HepG2 (cell line): Measurements from ENCODE around the gene B3GAT3. TPM values are rescaled to one million over a fixed set of nuclear protein-coding genes. Genes with fewer than 3 reads are reported as not detected.

ENCODE experiments used
- BCL6 ChIP-seq: IDR thresholded peaks from 2 replicates; pipeline ENCODE4 v1.6.1; 2016; ENCODE audit warnings: missing genetic modification reagents, missing compliant biosample characterization
- KDM5B ChIP-seq: sonication (generic); formaldehyde crosslinking; IDR thresholded peaks from 2 replicates; pipeline ENCODE4 v1.4.0; 2020; ENCODE audit warnings: missing genetic modification reagents, mild to moderate bottlenecking, borderline replicate concordance
- KMT2A ChIP-seq: sonication (generic); formaldehyde crosslinking; IDR thresholded peaks from 2 replicates; pipeline ENCODE4 v1.4.0; 2020; ENCODE audit warnings: missing genetic modification reagents
- MAFK ChIP-seq, 2 experiments: IDR thresholded peaks in 1 of 2; conservative IDR thresholded peaks in 1 of 2; 2 replicates each; pipeline ENCODE4 v1.6.1; 2011; ENCODE audit warnings: improper control_type of control experiment in 2 of 2, low read length in 2 of 2
- MIER2 ChIP-seq: IDR thresholded peaks from 2 replicates; pipeline ENCODE4 v1.6.1; 2016; ENCODE audit warnings: missing biosample characterization, missing genetic modification reagents
- MXD4 ChIP-seq: IDR thresholded peaks from 2 replicates; pipeline ENCODE4 v1.6.1; 2016; ENCODE audit warnings: mild to moderate bottlenecking, missing biosample characterization, missing genetic modification reagents
- SATB2 ChIP-seq: sonication (generic); formaldehyde crosslinking; IDR thresholded peaks from 2 replicates; pipeline ENCODE4 v1.5.0; 2020; ENCODE audit warnings: missing genetic modification reagents
- SMAD3 ChIP-seq: sonication (generic); formaldehyde crosslinking; IDR thresholded peaks from 2 replicates; pipeline ENCODE4 v1.4.0; 2020; ENCODE audit warnings: missing genetic modification reagents
- YEATS4 ChIP-seq: sonication (generic); formaldehyde crosslinking; IDR thresholded peaks from 2 replicates; pipeline ENCODE4 v1.4.0; 2020; ENCODE audit warnings: missing genetic modification reagents, borderline replicate concordance
- ZMYM2 ChIP-seq: sonication (generic); formaldehyde crosslinking; IDR thresholded peaks from 2 replicates; pipeline ENCODE4 v1.8.0; 2022; ENCODE audit warnings: mild to moderate bottlenecking, missing genetic modification reagents
- ZNF18 ChIP-seq: sonication (generic); formaldehyde crosslinking; IDR thresholded peaks from 2 replicates; pipeline ENCODE4 v1.8.0; 2022; ENCODE audit warnings: mild to moderate bottlenecking, missing genetic modification reagents; ENCODE audit not compliant: insufficient replicate concordance
- ZNF333 ChIP-seq: sonication (generic); formaldehyde crosslinking; IDR thresholded peaks from 2 replicates; pipeline ENCODE4 v1.4.0; 2020; ENCODE audit warnings: mild to moderate bottlenecking, missing genetic modification reagents, borderline replicate concordance
- ZNF350 ChIP-seq: sonication (generic); formaldehyde crosslinking; IDR thresholded peaks from 2 replicates; pipeline ENCODE4 v1.4.0; 2020; ENCODE audit warnings: mild to moderate bottlenecking, low read depth, missing genetic modification reagents, borderline replicate concordance
- ZNF614 ChIP-seq: IDR thresholded peaks from 2 replicates; pipeline ENCODE4 v1.6.1; 2018; ENCODE audit warnings: missing biosample characterization, missing genetic modification reagents, inconsistent platforms, borderline replicate concordance
- polyA plus RNA-seq, 8 experiments: library from polyadenylated mRNA; depleted of rRNA in 3 of 8; stranded (reverse) in 7 of 8; unstranded in 1 of 8; fragments of >200 nt; fragmentation: Illumina TruSeq in 4 of 8; extraction: Trizol in 4 of 8; gene quantifications; 2 replicates each; pipeline versions ENCODE4 v1.2.1 to v1.2.3, GENCODE V29; 2011 to 2016; ENCODE audit warnings: low read depth in 4 of 8, missing spikeins in 1 of 8, mixed read lengths in 1 of 8; ENCODE audit not compliant: insufficient read depth in 1 of 8
- total RNA-seq, 5 experiments: library from RNA; depleted of rRNA; stranded (reverse); fragments of >200 nt; fragmentation: Illumina TruSeq; extraction: Trizol; gene quantifications; 2 replicates each; pipeline ENCODE4 v1.2.3, GENCODE V29; 2016; ENCODE audit warnings: low read depth in 1 of 5

Gene B3GAT3
- total and polyA plus RNA-seq, 2 of the 13 experiments (the other 11 are each of a cell fraction or from before 2014, with no cell fraction given): 21.3 to 26.1 TPM

- TF ChIP-seq YEATS4 (CRISPR knock-in tag): no peak
- TF ChIP-seq KDM5B (CRISPR knock-in tag): no peak
- no peak for TF ChIP-seq ZNF614
- no peak for TF ChIP-seq KMT2A (CRISPR knock-in tag)
- no peak for TF ChIP-seq SATB2 (CRISPR knock-in tag)
- no peak for TF ChIP-seq ZNF350 (CRISPR knock-in tag)
- no peak for TF ChIP-seq ZNF18 (CRISPR knock-in tag)
- 0 out of 2 replicates have a peak, but pooled peaks have one; percentile 17 for TF ChIP-seq ZNF333 (CRISPR knock-in tag)
- TF ChIP-seq MXD4 (CRISPR knock-in tag): no peak
- no peak for TF ChIP-seq SMAD3
- TF ChIP-seq BCL6 (CRISPR knock-in tag): 0 out of 2 replicates have a peak, but pooled peaks have one; percentile 0
- no peak for TF ChIP-seq ZMYM2
- TF ChIP-seq MAFK (conservative IDR thresholded peaks at IDR 0.05 in 1 of 2, IDR thresholded peaks at IDR 0.05 in 1 of 2; ENCODE audit: low read length in 2 of 2): no peak
- no peak for TF ChIP-seq MIER2 (CRISPR knock-in tag)
These were observed 30.6 kb upstream of the B3GAT3 start (continued) for GRCh38 chr11:62652161-62653006.
